B cell (primary cell): Measurements from ENCODE around the gene TRMT61A. TPM values are rescaled to one million over a fixed set of nuclear protein-coding genes. Genes with fewer than 3 reads are reported as not detected.

Source experiments
- ATAC-seq: fragments of 200-7000 bp; cut with Tn5 transposase; one replicate; pipeline ENCODE4 v1.10.0; 2021; ENCODE audit warnings: low read depth, mild to moderate bottlenecking, moderate number of reproducible peaks, moderate library complexity
- CTCF ChIA-PET: fragments of 350-600 bp; sonication (Branson Sonifier 250); formaldehyde crosslinking; loops from one replicate; lab custom pipeline; 2021; ENCODE audit warnings: antibody characterized with exemption, inconsistent platforms; lab: Charles Lee
- POLR2A ChIA-PET: fragments of 350-600 bp; sonication (Branson Sonifier 250); formaldehyde crosslinking; loops from one replicate; lab custom pipeline; 2021; ENCODE audit warnings: antibody characterized with exemption; lab: Charles Lee
- DNase-seq: peaks from one replicate; pipeline ENCODE4 v3.0.0; 2013
- H2AFZ ChIP-seq: 2 replicates; pipeline ENCODE4 v1.6.1; 2012; ENCODE audit warnings: mild to moderate bottlenecking, low read depth, low read length; ENCODE audit not compliant: insufficient read depth, poor library complexity, severe bottlenecking
- H3K27ac ChIP-seq, 2 donors: 1 replicate in 1 of 2; 2 replicates in 1 of 2; pipeline ENCODE4 v1.5.1; 2012 to 2013; ENCODE audit warnings: low read length in 2 of 2, mild to moderate bottlenecking in 2 of 2, moderate library complexity in 1 of 2
- H3K27me3 ChIP-seq, 4 experiments: fragments of 200-600 bp in 1 of 4; sonication (generic) in 1 of 4; replicated peaks in 1 of 4; 1 replicate in 2 of 4; 2 replicates in 2 of 4; pipeline versions ENCODE4 v1.6.1 to v1.7.0; 2013 to 2016; ENCODE audit warnings: low read length in 3 of 4, mild to moderate bottlenecking in 2 of 4, mixed read lengths in 1 of 4, moderate library complexity in 1 of 4; ENCODE audit not compliant: insufficient read depth in 4 of 4, control insufficient read depth in 3 of 4; ENCODE audit errors: control extremely low read depth in 1 of 4
- H3K36me3 ChIP-seq, 2 experiments: replicated peaks in 1 of 2; 1 replicate in 1 of 2; 2 replicates in 1 of 2; pipeline versions ENCODE4 v1.6.1 to v1.7.1; 2013; ENCODE audit warnings: low read length in 1 of 2; ENCODE audit not compliant: insufficient read depth in 2 of 2, control insufficient read depth in 1 of 2; ENCODE audit errors: control extremely low read depth in 1 of 2, extremely low read depth in 1 of 2
- H3K4me1 ChIP-seq, 2 donors: fragments of 200-600 bp in 1 of 2; sonication (generic) in 1 of 2; 1 replicate in 1 of 2; 2 replicates in 1 of 2; pipeline versions ENCODE4 v1.5.1 to v1.6.1; 2013 to 2017; ENCODE audit warnings: low read length in 2 of 2; ENCODE audit not compliant: control insufficient read depth in 2 of 2, insufficient read depth in 2 of 2
- H3K4me2 ChIP-seq: replicated peaks from 2 replicates; pipeline ENCODE3; 2012; ENCODE audit warnings: mild to moderate bottlenecking, low read depth, low read length; ENCODE audit not compliant: poor library complexity, severe bottlenecking
- H3K4me3 ChIP-seq, 5 experiments: fragments of 200-600 bp in 1 of 5; sonication (generic) in 1 of 5; 1 replicate in 3 of 5; 2 replicates in 2 of 5; pipeline versions ENCODE4 v1.5.1 to v1.7.0; 2011 to 2016; ENCODE audit warnings: low read length in 4 of 5, mild to moderate bottlenecking in 4 of 5, low read depth in 2 of 5, control low read depth in 1 of 5, moderate library complexity in 1 of 5; ENCODE audit not compliant: insufficient read depth in 1 of 5; ENCODE audit errors: control extremely low read depth in 1 of 5, extremely low read depth in 1 of 5
- H3K79me2 ChIP-seq: fragments of 200-600 bp; sonication (generic); one replicate; pipeline ENCODE4 v1.6.0; 2016; ENCODE audit warnings: low read length; ENCODE audit not compliant: control insufficient read depth, insufficient read depth
- H3K9ac ChIP-seq: fragments of 200-600 bp; sonication (generic); 2 replicates; pipeline ENCODE4 v1.6.1; 2017; ENCODE audit warnings: mild to moderate bottlenecking, low read length, moderate library complexity
- H3K9me3 ChIP-seq, 3 donors: one replicate each; pipeline versions ENCODE4 v1.6.1 to v1.7.1; 2013; ENCODE audit warnings: low read length in 2 of 3; ENCODE audit not compliant: control insufficient read depth in 2 of 3, insufficient read depth in 1 of 3; ENCODE audit errors: control extremely low read depth in 1 of 3
- H4K20me1 ChIP-seq: 2 replicates; pipeline ENCODE4 v1.6.0; 2012; ENCODE audit warnings: mild to moderate bottlenecking, low read length; ENCODE audit not compliant: insufficient read depth, control insufficient read depth, poor library complexity, severe bottlenecking
- H3K27ac Mint-ChIP-seq: one replicate; pipeline ENCODE4 v1.8.0; 2021; ENCODE audit warnings: mixed read lengths
- H3K27me3 Mint-ChIP-seq: one replicate; pipeline ENCODE4 v1.8.0; 2021; ENCODE audit warnings: mixed read lengths
- H3K4me1 Mint-ChIP-seq: one replicate; pipeline ENCODE4 v1.8.0; 2021; ENCODE audit warnings: mixed read lengths
- H3K4me3 Mint-ChIP-seq: one replicate; pipeline ENCODE4 v1.8.0; 2021; ENCODE audit warnings: mixed read lengths
- H3K9me3 Mint-ChIP-seq: one replicate; pipeline ENCODE4 v1.8.0; 2022; ENCODE audit warnings: mixed read lengths; ENCODE audit not compliant: insufficient read depth
- CTCF ChIP-seq: fragments of 200-600 bp; IDR thresholded peaks from one replicate; pipeline ENCODE4 v1.8.0; 2022; ENCODE audit warnings: antibody characterized with exemption, mild to moderate bottlenecking
- EZH2 ChIP-seq: IDR thresholded peaks from 2 replicates; pipeline ENCODE4 v1.6.1; 2012; ENCODE audit warnings: borderline replicate concordance, low read depth, mild to moderate bottlenecking, moderate library complexity, low read length; ENCODE audit not compliant: insufficient read depth, poor library complexity, severe bottlenecking
- WGBS: methylation state at CpG from one replicate; pipeline ENCODE4 v1.1.5; 2013; ENCODE audit warnings: missing lambda C conversion rate; ENCODE audit not compliant: insufficient coverage; 5-methylcytosine and 5-hydroxymethylcytosine counted together
- intact Hi-C: fragments of 100-400 bp; cut with micrococcal nuclease; formaldehyde crosslinking; loops from one replicate; pipeline ENCODE4 v1.10.0; 2022
- polyA plus RNA-seq: library from polyadenylated mRNA; depleted of rRNA; stranded (reverse); fragments of >200 nt; gene quantifications from 2 replicates; pipeline ENCODE4 v1.2.3, GENCODE V29; 2012
- total RNA-seq, 2 donors: library from RNA; stranded (reverse); fragments of 120-200 nt in 1 of 2; gene quantifications; 1 replicate in 1 of 2; 2 replicates in 1 of 2; pipeline versions ENCODE4 v1.2.3 to v1.2.4, GENCODE V29; 2013 to 2022

Gene TRMT61A
- total and polyA plus RNA-seq, 2 donors (not counting 1 experiment from before 2014, with no cell fraction given): 9.5 to 18.4 TPM

- DNase-seq (no peak), ATAC-seq (no peak)
- H3K4me1 Mint-ChIP-seq: peaks cover 48% of the 10 kb centered on the region
- H2AFZ ChIP-seq: peak overlapping the region; percentile 92
- peak overlapping the region; percentile 29 to 84 for H3K27ac ChIP-seq
- H3K4me3 ChIP-seq: peak overlapping the region; percentile 51 to 94 (median 86)
- peaks cover 0 to 11% of the 10 kb centered on the region in 2 experiments for H3K36me3 ChIP-seq
- H3K4me2 ChIP-seq: peak overlapping the region; percentile 96
- H3K9me3 ChIP-seq: no peaks in the 10 kb centered on the region
- CTCF ChIA-PET: interaction anchor here (0.8 to 6.2 kb wide), 5 partner anchors 9 to 30 kb away, joined by 3 to 42 read pairs (median 7); no protein-coding TSS in a partner anchor
- H3K79me2 ChIP-seq: peaks cover 24% of the 10 kb centered on the region
- H3K27me3 ChIP-seq: no peaks in the 10 kb centered on the region
- WGBS: 72% methylated on average over 29 of the region's 42 CpGs
- H3K9ac ChIP-seq: peak overlapping the region; percentile 91
- peaks cover 34% of the 10 kb centered on the region for H4K20me1 ChIP-seq
- H3K27ac Mint-ChIP-seq: peak overlapping the region; percentile 95
- no peaks in the 10 kb centered on the region for H3K27me3 Mint-ChIP-seq
- H3K9me3 Mint-ChIP-seq: no peaks in the 10 kb centered on the region
- peaks cover 33 to 49% of the 10 kb centered on the region in 2 donors for H3K4me1 ChIP-seq
- peak overlapping the region; percentile 88 for H3K4me3 Mint-ChIP-seq
- POLR2A ChIA-PET: interaction anchor here (1.1 to 1.2 kb wide), 2 partner anchors 9 to 32 kb away, joined by 3 read pairs; partner anchors contain the start of gene BAG5
- intact Hi-C loops: loop anchor here (1.0 to 5.0 kb wide), 4 partner anchors 8 to 937 kb away; partner anchors contain the start of genes BAG5, COA8, RCOR1 and XRCC3
- TF ChIP-seq EZH2: no peak
- TF ChIP-seq CTCF: no peak
Measured at GRCh38 chr14:103529383-103530365, 678 bp downstream of the TRMT61A start.
